ENCODE data around the gene PRCD.

DNA sequence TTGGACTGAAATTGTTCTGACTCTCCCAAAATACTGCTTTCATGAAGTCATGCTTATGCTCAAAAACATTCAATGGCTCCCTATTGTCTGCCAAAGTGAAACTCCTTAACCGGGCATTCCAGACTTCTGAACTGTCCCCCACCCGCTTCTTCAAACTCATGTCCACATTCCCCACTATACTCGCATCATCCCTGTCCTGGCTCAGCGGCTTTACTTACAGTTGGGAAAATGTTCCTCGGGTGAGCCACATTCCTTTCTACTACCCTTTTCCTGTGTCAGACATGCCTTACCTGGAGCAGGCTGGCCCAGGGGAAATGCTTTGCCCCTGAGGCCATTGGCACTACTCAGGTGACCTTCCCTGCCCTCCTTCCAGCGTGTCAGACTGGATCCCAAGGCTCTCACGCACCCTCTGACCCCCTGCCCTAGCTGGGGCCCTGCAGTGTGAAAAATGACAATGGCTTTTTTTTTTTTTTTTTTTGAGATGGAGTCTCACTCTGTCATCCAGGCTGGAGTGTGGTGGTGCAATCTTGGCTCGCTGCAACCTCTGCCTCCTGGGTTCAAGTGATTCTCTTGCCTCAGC, 7.7 kb upstream of the PRCD start:
- TF ChIP-seq POLR2A (IDR thresholded peaks at IDR 0.05) = no peak
- TF ChIP-seq, protein P1, sequence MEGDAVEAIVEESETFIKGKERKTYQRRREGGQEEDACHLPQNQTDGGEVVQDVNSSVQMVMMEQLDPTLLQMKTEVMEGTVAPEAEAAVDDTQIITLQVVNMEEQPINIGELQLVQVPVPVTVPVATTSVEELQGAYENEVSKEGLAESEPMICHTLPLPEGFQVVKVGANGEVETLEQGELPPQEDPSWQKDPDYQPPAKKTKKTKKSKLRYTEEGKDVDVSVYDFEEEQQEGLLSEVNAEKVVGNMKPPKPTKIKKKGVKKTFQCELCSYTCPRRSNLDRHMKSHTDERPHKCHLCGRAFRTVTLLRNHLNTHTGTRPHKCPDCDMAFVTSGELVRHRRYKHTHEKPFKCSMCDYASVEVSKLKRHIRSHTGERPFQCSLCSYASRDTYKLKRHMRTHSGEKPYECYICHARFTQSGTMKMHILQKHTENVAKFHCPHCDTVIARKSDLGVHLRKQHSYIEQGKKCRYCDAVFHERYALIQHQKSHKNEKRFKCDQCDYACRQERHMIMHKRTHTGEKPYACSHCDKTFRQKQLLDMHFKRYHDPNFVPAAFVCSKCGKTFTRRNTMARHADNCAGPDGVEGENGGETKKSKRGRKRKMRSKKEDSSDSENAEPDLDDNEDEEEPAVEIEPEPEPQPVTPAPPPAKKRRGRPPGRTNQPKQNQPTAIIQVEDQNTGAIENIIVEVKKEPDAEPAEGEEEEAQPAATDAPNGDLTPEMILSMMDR (IDR thresholded peaks at IDR 0.05) = no peak
